HepG2 (cell line): ENCODE data around the gene KMT2A. TPM values are rescaled to one million over a fixed set of nuclear protein-coding genes. Genes with fewer than 3 reads are reported as not detected.

Source experiments
- GABPA ChIP-seq, 2 experiments: IDR thresholded peaks; 2 replicates each; pipeline ENCODE4 v1.6.1; 2011 to 2016; ENCODE audit warnings: low read depth in 2 of 2, low read length in 1 of 2, missing biosample characterization in 1 of 2, missing genetic modification characterization in 1 of 2
- GABPB1 ChIP-seq: IDR thresholded peaks from 2 replicates; pipeline ENCODE4 v1.6.1; 2016; ENCODE audit warnings: mild to moderate bottlenecking, missing genetic modification reagents, moderate library complexity, missing compliant biosample characterization
- GTF2F1 ChIP-seq: fragments of 150-350 bp; IDR thresholded peaks from 2 replicates; pipeline ENCODE4 v1.6.1; 2014; ENCODE audit warnings: low read length
- HNRNPLL ChIP-seq: fragments of 200-400 bp; formaldehyde crosslinking; IDR thresholded peaks from 2 replicates; pipeline ENCODE4 v1.6.1; 2017; ENCODE audit warnings: mild to moderate bottlenecking, low read depth, low read length; ENCODE audit not compliant: poor library complexity, severe bottlenecking
- KLF11 ChIP-seq: IDR thresholded peaks from 2 replicates; pipeline ENCODE4 v1.6.1; 2016; ENCODE audit warnings: missing compliant biosample characterization
- MAFF ChIP-seq: IDR thresholded peaks from 2 replicates; pipeline ENCODE4 v1.6.1; 2011; ENCODE audit warnings: low read depth, low read length, improper control_type of control experiment
- PCBP2 ChIP-seq: fragments of 200-400 bp; formaldehyde crosslinking; optimal IDR thresholded peaks from 2 replicates; pipeline ENCODE3; 2018; ENCODE audit warnings: low read length, low read depth; ENCODE audit not compliant: poor library complexity, severe bottlenecking
- PHB2 ChIP-seq: fragments of 450-650 bp; IDR thresholded peaks from 2 replicates; pipeline ENCODE4 v1.6.1; 2018; ENCODE audit not compliant: partially characterized antibody
- POLR2AphosphoS2 ChIP-seq: IDR thresholded peaks from 2 replicates; pipeline ENCODE4 v1.6.1; 2011; ENCODE audit warnings: low read depth, low read length, improper control_type of control experiment
- SAP130 ChIP-seq: IDR thresholded peaks from 2 replicates; pipeline ENCODE4 v1.6.1; 2016; ENCODE audit warnings: low read depth
- TBX3 ChIP-seq: fragments of 450-650 bp; IDR thresholded peaks from 2 replicates; pipeline ENCODE4 v1.6.1; 2017; ENCODE audit warnings: antibody characterized with exemption, mild to moderate bottlenecking, inconsistent platforms, borderline replicate concordance
- ZNF616 ChIP-seq: sonication (generic); formaldehyde crosslinking; IDR thresholded peaks from 2 replicates; pipeline ENCODE4 v1.5.0; 2020; ENCODE audit warnings: low read depth, mild to moderate bottlenecking, missing genetic modification reagents
- ZNF768 ChIP-seq: sonication (generic); formaldehyde crosslinking; IDR thresholded peaks from 2 replicates; pipeline ENCODE4 v1.4.0; 2020; ENCODE audit warnings: missing genetic modification reagents
- ZNF816 ChIP-seq: sonication (generic); formaldehyde crosslinking; IDR thresholded peaks from 2 replicates; pipeline ENCODE4 v1.8.0; 2022; ENCODE audit warnings: missing genetic modification reagents, mild to moderate bottlenecking, borderline replicate concordance
- ZNF879 ChIP-seq: sonication (generic); formaldehyde crosslinking; IDR thresholded peaks from 2 replicates; pipeline ENCODE4 v1.8.1; 2023; ENCODE audit warnings: missing genetic modification reagents
- polyA plus RNA-seq, 8 experiments: library from polyadenylated mRNA; depleted of rRNA in 3 of 8; stranded (reverse) in 7 of 8; unstranded in 1 of 8; fragments of >200 nt; fragmentation: Illumina TruSeq in 4 of 8; extraction: Trizol in 4 of 8; gene quantifications; 2 replicates each; pipeline versions ENCODE4 v1.2.1 to v1.2.3, GENCODE V29; 2011 to 2016; ENCODE audit warnings: low read depth in 4 of 8, missing spikeins in 1 of 8, mixed read lengths in 1 of 8; ENCODE audit not compliant: insufficient read depth in 1 of 8
- total RNA-seq, 5 experiments: library from RNA; depleted of rRNA; stranded (reverse); fragments of >200 nt; fragmentation: Illumina TruSeq; extraction: Trizol; gene quantifications; 2 replicates each; pipeline ENCODE4 v1.2.3, GENCODE V29; 2016; ENCODE audit warnings: low read depth in 1 of 5
- TF ChIP-seq, protein P1 (sequence below): sonication (generic); formaldehyde crosslinking; IDR thresholded peaks from 2 replicates; pipeline ENCODE4 v1.5.0; 2020; ENCODE audit warnings: missing genetic modification reagents
- TF ChIP-seq, protein P2 (sequence below): sonication (generic); formaldehyde crosslinking; IDR thresholded peaks from 2 replicates; pipeline ENCODE4 v1.4.0; 2020; ENCODE audit warnings: missing genetic modification reagents
- TF ChIP-seq, protein P3 (sequence below), 2 experiments: fragments of 450-650 bp in 1 of 2; sonication (generic) in 1 of 2; formaldehyde crosslinking in 1 of 2; IDR thresholded peaks; 2 replicates each; pipeline versions ENCODE4 v1.6.1 to v1.8.0; 2016 to 2022; ENCODE audit warnings: antibody characterized with exemption in 1 of 2, mild to moderate bottlenecking in 1 of 2, missing genetic modification reagents in 1 of 2
- TF ChIP-seq, protein P4 (sequence below): sonication (generic); formaldehyde crosslinking; IDR thresholded peaks from 2 replicates; pipeline ENCODE4 v1.5.0; 2020; ENCODE audit warnings: missing genetic modification reagents

KMT2A gene
- total and polyA plus RNA-seq, 2 of the 13 experiments (the other 11 are each of a cell fraction or from before 2014, with no cell fraction given): 12.4 to 20.0 TPM

DNA sequence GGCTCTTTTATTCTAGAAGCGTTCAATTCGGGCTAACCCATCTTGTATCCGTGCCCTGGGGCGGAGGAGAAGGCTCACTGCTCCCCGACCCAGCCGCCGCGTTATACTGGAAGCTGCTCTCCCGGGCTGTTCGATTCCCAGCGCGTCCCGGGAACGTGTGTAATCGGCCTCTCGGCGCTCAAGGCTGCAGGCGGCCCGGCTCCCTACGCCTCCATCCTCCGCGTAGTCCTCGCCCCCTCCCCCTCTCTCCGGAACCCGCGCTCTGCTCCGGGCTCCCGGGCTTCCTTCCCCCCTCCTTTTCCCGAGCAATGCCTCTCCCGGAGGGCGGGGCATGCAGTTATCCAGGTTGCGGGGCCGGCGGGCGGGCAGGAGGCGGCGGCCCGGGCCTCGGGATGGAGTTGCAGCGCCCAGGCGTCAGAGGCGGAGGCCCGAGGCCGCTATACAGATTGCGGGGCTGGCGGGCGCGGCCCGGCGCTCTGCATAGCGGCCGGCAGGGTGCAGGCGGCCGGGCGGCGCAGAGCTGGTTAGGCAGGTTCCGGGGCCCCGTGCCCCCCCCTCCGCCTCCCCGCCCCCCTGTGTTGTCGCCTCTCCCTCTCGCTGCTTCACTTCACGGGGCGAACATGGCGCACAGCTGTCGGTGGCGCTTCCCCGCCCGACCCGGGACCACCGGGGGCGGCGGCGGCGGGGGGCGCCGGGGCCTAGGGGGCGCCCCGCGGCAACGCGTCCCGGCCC, at the start of gene KMT2A (continued):
- peak; percentile 91; the same call in 1 of the 2 replicates for TF ChIP-seq ZNF816 (CRISPR knock-in tag)
- TF ChIP-seq GABPA (IDR thresholded peaks at IDR 0.05; ENCODE audit: low read depth, low read length): peak; percentile 33
- peak; percentile 71 for TF ChIP-seq GABPA (CRISPR knock-in tag; IDR thresholded peaks at IDR 0.05; ENCODE audit: low read depth)
- peak; percentile 87 for TF ChIP-seq SAP130
- no peak for TF ChIP-seq PCBP2
- peak; percentile 67 for TF ChIP-seq TBX3
- no peak for TF ChIP-seq ZNF879 (CRISPR knock-in tag)
- no peak for TF ChIP-seq ZNF616 (CRISPR knock-in tag)
- TF ChIP-seq ZNF768: peak; percentile 60; the same call in 1 of the 2 replicates
- TF ChIP-seq, protein P1, sequence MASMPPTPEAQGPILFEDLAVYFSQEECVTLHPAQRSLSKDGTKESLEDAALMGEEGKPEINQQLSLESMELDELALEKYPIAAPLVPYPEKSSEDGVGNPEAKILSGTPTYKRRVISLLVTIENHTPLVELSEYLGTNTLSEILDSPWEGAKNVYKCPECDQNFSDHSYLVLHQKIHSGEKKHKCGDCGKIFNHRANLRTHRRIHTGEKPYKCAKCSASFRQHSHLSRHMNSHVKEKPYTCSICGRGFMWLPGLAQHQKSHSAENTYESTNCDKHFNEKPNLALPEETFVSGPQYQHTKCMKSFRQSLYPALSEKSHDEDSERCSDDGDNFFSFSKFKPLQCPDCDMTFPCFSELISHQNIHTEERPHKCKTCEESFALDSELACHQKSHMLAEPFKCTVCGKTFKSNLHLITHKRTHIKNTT: no peak
- TF ChIP-seq, protein P2, sequence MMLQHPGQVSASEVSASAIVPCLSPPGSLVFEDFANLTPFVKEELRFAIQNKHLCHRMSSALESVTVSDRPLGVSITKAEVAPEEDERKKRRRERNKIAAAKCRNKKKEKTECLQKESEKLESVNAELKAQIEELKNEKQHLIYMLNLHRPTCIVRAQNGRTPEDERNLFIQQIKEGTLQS (CRISPR knock-in tag): no peak
- TF ChIP-seq KLF11: no peak; the same call in 1 of the 2 replicates
- TF ChIP-seq, protein P3, sequence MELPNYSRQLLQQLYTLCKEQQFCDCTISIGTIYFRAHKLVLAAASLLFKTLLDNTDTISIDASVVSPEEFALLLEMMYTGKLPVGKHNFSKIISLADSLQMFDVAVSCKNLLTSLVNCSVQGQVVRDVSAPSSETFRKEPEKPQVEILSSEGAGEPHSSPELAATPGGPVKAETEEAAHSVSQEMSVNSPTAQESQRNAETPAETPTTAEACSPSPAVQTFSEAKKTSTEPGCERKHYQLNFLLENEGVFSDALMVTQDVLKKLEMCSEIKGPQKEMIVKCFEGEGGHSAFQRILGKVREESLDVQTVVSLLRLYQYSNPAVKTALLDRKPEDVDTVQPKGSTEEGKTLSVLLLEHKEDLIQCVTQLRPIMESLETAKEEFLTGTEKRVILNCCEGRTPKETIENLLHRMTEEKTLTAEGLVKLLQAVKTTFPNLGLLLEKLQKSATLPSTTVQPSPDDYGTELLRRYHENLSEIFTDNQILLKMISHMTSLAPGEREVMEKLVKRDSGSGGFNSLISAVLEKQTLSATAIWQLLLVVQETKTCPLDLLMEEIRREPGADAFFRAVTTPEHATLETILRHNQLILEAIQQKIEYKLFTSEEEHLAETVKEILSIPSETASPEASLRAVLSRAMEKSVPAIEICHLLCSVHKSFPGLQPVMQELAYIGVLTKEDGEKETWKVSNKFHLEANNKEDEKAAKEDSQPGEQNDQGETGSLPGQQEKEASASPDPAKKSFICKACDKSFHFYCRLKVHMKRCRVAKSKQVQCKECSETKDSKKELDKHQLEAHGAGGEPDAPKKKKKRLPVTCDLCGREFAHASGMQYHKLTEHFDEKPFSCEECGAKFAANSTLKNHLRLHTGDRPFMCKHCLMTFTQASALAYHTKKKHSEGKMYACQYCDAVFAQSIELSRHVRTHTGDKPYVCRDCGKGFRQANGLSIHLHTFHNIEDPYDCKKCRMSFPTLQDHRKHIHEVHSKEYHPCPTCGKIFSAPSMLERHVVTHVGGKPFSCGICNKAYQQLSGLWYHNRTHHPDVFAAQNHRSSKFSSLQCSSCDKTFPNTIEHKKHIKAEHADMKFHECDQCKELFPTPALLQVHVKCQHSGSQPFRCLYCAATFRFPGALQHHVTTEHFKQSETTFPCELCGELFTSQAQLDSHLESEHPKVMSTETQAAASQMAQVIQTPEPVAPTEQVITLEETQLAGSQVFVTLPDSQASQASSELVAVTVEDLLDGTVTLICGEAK (IDR thresholded peaks at IDR 0.05): no peak
- TF ChIP-seq, protein P3 (CRISPR knock-in tag; IDR thresholded peaks at IDR 0.05): no peak
- no peak for TF ChIP-seq GTF2F1
- peak; percentile 88 for TF ChIP-seq HNRNPLL
- no peak for TF ChIP-seq POLR2AphosphoS2
- TF ChIP-seq, protein P4, sequence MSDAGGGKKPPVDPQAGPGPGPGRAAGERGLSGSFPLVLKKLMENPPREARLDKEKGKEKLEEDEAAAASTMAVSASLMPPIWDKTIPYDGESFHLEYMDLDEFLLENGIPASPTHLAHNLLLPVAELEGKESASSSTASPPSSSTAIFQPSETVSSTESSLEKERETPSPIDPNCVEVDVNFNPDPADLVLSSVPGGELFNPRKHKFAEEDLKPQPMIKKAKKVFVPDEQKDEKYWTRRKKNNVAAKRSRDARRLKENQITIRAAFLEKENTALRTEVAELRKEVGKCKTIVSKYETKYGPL (CRISPR knock-in tag): no peak
- TF ChIP-seq MAFF: no peak
- no peak for TF ChIP-seq PHB2
- TF ChIP-seq GABPB1 (CRISPR knock-in tag): peak; percentile 76; the same call in 1 of the 2 replicates
